ENCODE results near the gene DYNLRB2.

The DYNLRB2 gene

DNA sequence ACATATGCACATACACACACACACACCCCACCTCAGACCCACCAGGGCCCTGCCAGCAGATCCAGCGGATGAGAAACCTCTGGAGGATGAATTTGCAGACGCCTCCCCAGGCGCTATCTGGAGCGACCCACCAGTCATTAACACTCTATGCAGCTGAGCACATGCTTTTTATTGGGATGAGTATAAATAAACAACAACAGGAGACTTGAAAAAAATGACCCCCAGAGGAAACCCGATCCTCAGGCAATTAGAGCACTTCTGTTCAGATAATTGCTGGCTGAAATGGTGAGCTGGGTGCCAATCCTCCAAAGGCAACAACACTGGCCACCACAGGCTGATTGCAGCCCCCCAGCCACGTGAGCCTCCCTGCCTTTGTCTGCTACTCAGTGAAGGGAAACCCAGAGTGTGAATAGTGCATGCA, 32.9 kb downstream of the DYNLRB2 start:
- in situ Hi-C loops (cut with HindIII; ENCODE audit: low sequenced_read_pairs), result no loop called here
- no peak for DNase-seq (ENCODE audit: low read depth, low spot score)
- TF ChIP-seq, protein P1, sequence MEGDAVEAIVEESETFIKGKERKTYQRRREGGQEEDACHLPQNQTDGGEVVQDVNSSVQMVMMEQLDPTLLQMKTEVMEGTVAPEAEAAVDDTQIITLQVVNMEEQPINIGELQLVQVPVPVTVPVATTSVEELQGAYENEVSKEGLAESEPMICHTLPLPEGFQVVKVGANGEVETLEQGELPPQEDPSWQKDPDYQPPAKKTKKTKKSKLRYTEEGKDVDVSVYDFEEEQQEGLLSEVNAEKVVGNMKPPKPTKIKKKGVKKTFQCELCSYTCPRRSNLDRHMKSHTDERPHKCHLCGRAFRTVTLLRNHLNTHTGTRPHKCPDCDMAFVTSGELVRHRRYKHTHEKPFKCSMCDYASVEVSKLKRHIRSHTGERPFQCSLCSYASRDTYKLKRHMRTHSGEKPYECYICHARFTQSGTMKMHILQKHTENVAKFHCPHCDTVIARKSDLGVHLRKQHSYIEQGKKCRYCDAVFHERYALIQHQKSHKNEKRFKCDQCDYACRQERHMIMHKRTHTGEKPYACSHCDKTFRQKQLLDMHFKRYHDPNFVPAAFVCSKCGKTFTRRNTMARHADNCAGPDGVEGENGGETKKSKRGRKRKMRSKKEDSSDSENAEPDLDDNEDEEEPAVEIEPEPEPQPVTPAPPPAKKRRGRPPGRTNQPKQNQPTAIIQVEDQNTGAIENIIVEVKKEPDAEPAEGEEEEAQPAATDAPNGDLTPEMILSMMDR (IDR thresholded peaks at IDR 0.05; ENCODE audit: low read depth, low read length), result no peak
- no peak overlapping the region for H3K4me3 ChIP-seq (ENCODE audit: low read depth, low read length)

DNA sequence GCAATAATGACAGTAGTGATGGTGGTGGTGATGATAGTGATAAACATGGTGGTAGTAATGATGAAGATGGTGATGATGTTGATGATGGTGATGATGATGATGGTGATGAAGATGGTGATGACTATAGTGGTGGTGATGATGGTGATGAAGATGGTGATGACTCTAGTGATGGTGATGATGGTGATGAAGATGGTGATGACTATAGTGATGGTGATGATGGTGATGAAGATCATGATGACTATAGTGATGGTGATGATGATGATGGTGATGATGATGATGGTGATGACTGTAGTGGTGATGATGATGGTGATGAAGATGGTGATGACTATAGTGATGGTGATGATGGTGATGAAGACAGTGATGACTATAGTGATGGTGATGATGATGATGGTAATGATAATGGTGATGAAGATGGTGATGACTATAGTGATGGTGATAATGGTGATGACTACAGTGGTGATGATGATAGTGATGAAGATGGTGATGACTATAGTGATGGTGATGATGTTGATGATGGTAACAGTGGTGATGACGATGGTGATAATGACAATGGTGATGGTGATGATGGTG, 35.6 kb downstream of the DYNLRB2 start:
- in situ Hi-C loops (cut with HindIII; ENCODE audit: low sequenced_read_pairs), result no loop called here
- TF ChIP-seq, protein P1 (IDR thresholded peaks at IDR 0.05; ENCODE audit: low read depth, low read length), result no peak

DNA sequence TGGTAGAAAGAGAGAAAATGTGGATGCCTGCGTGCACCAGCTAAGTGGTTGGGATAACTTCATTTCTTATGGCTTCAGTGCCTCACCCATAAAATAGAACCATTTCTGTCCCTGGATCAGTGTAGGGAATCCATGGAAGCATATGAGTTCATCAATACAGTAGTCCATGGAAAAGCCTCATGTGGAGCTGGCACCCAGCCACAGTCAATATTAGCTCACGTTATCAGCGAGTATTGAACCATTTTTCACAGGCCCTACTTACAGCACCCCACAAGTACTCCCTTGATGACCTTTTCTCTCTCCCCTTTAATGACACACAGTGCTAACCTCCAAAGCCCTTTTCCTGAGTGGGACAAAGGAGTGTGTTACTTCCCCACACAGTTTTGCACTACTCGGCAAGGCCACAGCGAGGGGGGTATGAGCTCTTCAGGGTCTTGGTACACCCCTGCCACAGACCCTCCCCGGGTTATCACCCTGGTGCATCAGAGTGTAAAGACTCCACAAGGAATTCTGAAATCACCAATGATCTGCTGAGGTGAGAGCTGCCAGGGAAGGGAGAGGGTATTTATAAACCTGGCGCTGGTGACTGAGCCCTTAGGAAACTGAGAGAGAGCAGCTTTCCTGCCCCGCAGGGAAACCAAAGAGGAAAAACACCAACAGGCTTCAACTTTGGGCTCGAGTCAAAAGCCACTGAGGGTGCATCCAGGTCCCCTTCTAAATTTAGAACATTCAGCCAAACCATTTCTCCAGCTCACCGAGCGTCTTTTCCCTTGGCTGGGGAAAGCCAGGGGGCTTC, 36.9 kb downstream of the DYNLRB2 start:
- H3K4me3 ChIP-seq (ENCODE audit: low read depth, low read length), result no peak overlapping the region
- in situ Hi-C loops (cut with HindIII; ENCODE audit: low sequenced_read_pairs), result no loop called here
- no peak for DNase-seq (ENCODE audit: low read depth, low spot score)
- TF ChIP-seq, protein P1 (IDR thresholded peaks at IDR 0.05; ENCODE audit: low read depth, low read length), result no peak

More for the DNA sequence above, 35.6 kb downstream of the DYNLRB2 start:
- DNase-seq (ENCODE audit: low read depth, low spot score), result no peak
- H3K4me3 ChIP-seq (ENCODE audit: low read depth, low read length), result no peak overlapping the region

DNA sequence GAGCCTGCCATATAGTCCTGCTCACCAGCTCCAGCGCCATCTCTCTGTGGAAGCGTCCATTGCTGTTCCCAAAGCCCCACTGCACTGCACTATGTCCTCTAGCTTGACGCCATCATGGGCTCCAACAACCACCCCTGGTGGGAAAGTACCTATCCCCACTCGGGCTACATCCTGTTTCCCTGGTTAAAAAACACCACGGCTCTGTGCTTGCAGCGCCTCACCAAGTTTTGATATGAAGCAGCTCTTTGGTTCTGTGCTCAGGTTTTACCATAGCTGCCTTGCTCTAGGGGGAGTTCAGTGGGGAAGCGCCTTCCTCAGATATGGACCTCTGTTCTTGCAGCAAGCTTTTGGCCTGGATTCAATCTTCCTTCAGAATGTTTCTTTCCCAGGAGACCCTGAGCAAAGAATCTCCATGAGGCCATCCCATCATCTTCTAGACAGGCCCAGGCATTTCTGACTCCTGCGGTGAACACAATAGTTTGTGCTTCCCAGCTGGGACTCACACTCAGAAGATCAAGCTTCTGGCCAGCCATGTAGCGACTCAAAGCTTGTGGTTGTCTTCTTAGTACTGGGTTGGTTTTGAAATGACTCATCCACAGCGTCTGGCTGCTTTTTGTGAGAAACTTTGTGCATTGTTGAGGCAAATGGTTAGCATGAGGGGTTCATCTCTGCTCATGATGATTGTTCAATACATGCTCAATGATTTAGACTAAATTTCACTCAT, 39.5 kb downstream of the DYNLRB2 start:
- in situ Hi-C loops (cut with HindIII; ENCODE audit: low sequenced_read_pairs), result no loop called here
- DNase-seq (ENCODE audit: low read depth, low spot score), result peak; percentile 74
- TF ChIP-seq, protein P1 (IDR thresholded peaks at IDR 0.05; ENCODE audit: low read depth, low read length), result no peak
- H3K4me3 ChIP-seq (ENCODE audit: low read depth, low read length), result no peak overlapping the region

DNA sequence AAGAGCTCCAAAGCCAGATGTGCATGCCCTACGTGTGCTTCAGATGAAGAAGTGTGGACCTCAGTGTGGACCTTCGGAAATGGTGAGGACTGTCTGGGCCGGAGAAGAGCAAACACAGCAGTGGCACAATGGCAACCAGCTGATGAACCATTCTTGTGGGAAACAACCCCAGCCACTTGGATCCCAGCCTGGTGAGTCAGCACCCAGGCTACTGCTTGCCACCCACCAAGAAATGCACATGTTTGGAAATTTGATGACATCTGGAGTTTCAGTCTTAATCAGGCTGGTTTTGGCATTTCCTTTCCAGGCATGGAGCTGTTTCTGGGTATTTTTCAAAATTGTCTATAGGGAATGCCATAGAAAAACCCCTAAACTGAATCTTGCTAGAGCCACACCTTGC, 42.7 kb downstream of the DYNLRB2 start:
- TF ChIP-seq, protein P1 (IDR thresholded peaks at IDR 0.05; ENCODE audit: low read depth, low read length), result no peak
- no peak overlapping the region for H3K4me3 ChIP-seq (ENCODE audit: low read depth, low read length)
- peak; percentile 71 for DNase-seq (ENCODE audit: low read depth, low spot score)
- in situ Hi-C loops (cut with HindIII; ENCODE audit: low sequenced_read_pairs), result no loop called here

DNA sequence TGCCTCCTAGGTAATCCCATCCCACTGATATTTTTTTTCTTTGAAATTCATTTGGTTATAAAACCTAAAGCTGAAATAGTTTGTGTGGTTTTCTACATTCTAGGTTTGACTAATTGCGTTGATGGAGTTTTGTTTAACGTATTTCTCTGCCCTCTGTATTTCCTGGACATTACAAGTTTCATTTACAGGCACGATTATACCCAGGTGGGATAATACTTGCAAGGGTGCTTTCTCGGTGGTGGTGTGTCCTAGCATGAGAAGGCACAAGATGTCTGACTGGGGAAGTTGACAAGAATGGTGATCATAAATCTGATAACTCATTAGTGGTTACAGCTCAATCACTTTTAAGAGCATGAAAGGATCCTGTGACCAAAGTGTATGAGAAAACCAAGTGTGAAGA, 45.0 kb downstream of the DYNLRB2 start:
- in situ Hi-C loops (cut with HindIII; ENCODE audit: low sequenced_read_pairs), result no loop called here

More for the DNA sequence above, 45.0 kb downstream of the DYNLRB2 start:
- TF ChIP-seq, protein P1 (IDR thresholded peaks at IDR 0.05; ENCODE audit: low read depth, low read length), result no peak
- DNase-seq (ENCODE audit: low read depth, low spot score), result no peak
- H3K4me3 ChIP-seq (ENCODE audit: low read depth, low read length), result no peak overlapping the region

All from astrocyte of the spinal cord (primary cell).